ENCODE results near the gene NUDT15. TPM values are rescaled to one million over a fixed set of nuclear protein-coding genes. Genes with fewer than 3 reads are reported as not detected.

Gene NUDT15
- total RNA-seq, 2 experiments from 2014 or later: 14.4 to 16.2 TPM

DNA sequence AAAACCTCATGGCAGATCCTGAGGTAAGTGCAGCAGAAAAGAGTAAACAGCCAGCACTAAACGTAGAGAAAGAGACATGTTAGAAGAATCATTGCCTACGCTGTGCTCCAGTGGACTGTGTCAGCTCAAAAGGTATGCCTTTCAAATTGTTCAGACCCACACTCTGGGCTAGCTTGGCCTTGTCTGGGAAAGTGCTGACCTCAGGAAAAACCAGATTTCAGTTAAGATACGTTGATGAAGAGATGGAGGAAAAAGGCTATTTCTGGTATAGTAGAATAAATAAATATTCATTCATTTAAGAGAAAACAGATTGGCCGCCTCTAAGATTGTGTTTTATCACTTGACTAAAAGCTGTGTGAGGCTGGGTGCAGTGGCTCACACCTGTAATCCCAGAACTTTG lies 26.8 kb upstream of the NUDT15 start:
- TF ChIP-seq, protein P1, sequence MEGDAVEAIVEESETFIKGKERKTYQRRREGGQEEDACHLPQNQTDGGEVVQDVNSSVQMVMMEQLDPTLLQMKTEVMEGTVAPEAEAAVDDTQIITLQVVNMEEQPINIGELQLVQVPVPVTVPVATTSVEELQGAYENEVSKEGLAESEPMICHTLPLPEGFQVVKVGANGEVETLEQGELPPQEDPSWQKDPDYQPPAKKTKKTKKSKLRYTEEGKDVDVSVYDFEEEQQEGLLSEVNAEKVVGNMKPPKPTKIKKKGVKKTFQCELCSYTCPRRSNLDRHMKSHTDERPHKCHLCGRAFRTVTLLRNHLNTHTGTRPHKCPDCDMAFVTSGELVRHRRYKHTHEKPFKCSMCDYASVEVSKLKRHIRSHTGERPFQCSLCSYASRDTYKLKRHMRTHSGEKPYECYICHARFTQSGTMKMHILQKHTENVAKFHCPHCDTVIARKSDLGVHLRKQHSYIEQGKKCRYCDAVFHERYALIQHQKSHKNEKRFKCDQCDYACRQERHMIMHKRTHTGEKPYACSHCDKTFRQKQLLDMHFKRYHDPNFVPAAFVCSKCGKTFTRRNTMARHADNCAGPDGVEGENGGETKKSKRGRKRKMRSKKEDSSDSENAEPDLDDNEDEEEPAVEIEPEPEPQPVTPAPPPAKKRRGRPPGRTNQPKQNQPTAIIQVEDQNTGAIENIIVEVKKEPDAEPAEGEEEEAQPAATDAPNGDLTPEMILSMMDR (IDR thresholded peaks at IDR 0.05): no peak
- no peak overlapping the region for H3K27ac Mint-ChIP-seq

DNA sequence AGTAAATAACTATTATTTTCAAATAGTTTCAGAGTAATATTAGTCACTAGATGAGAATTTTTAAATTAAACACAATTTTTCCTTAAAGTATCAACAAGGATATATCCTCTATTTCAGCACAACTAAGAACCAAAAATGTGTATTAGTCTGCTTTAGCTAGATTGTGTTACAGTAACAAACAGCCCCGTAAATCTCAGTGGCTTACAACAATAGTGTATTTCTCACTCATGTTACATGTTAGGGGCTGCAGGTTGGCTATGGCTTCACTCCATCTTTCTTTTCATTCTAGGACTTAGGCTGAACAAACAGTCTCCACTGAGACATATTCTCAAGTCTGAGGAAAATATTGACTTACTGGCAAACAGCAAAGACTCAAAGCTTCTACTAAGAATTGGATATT lies 24.9 kb upstream of the NUDT15 start:
- Histone ChIP-seq H3K4me1 (ENCODE audit: insufficient read depth, low read length) (no peaks in the 10 kb centered on the region), H3K27me3 (ENCODE audit: control insufficient read depth in 1 of 2, insufficient read depth in 2 of 2, low read length in 2 of 2) (no peaks in the 10 kb centered on the region), H3K36me3 (ENCODE audit: insufficient read depth, low read length) (peaks cover 6% of the 10 kb centered on the region), H3K9me3 (ENCODE audit: control insufficient read depth in 1 of 2, insufficient read depth in 1 of 2, low read length in 2 of 2) (no peaks in the 10 kb centered on the region), H3K27ac (ENCODE audit: low read depth in 1 of 2, low read length in 2 of 2) (no peak overlapping the region), H3K4me3 (ENCODE audit: low read length) (no peak overlapping the region)
- no peaks in the 10 kb centered on the region for H3K4me1 Mint-ChIP-seq (ENCODE audit: low read depth)
- TF ChIP-seq, protein P1 (IDR thresholded peaks at IDR 0.05): no peak
- ChIA-PET POLR2A (interaction anchor here (1.5 kb wide), 1 partner anchor 25 kb away, joined by 3 read pairs; the partner anchor contains the start of gene NUDT15), CTCF (interaction anchor here (1.2 kb wide), 1 partner anchor 83 kb away, joined by 3 read pairs; the partner anchor contains the start of gene MED4)
- ATAC-seq (ENCODE audit: poor library complexity) (no peak), DNase-seq (no peak)
- H3K9me3 Mint-ChIP-seq: no peaks in the 10 kb centered on the region
- H3K27ac Mint-ChIP-seq: no peak overlapping the region
- H3K4me3 Mint-ChIP-seq: no peak overlapping the region
- peaks cover 15% of the 10 kb centered on the region for H3K36me3 Mint-ChIP-seq (ENCODE audit: low read depth)
- H3K27me3 Mint-ChIP-seq: no peaks in the 10 kb centered on the region
- intact Hi-C loops (cut with DNase I, micrococcal nuclease): no loop called here

More for the DNA sequence above, 26.8 kb upstream of the NUDT15 start:
- Histone ChIP-seq H3K36me3 (ENCODE audit: insufficient read depth, low read length) (peaks cover 6% of the 10 kb centered on the region), H3K9me3 (ENCODE audit: control insufficient read depth in 1 of 2, insufficient read depth in 1 of 2, low read length in 2 of 2) (no peaks in the 10 kb centered on the region), H3K27me3 (ENCODE audit: control insufficient read depth in 1 of 2, insufficient read depth in 2 of 2, low read length in 2 of 2) (no peaks in the 10 kb centered on the region), H3K4me3 (ENCODE audit: low read length) (no peak overlapping the region), H3K4me1 (ENCODE audit: insufficient read depth, low read length) (no peaks in the 10 kb centered on the region), H3K27ac (ENCODE audit: low read depth in 1 of 2, low read length in 2 of 2) (no peak overlapping the region)
- ChIA-PET POLR2A (no interaction called here), CTCF (no interaction called here)
- H3K4me1 Mint-ChIP-seq (ENCODE audit: low read depth): no peaks in the 10 kb centered on the region
- H3K9me3 Mint-ChIP-seq: no peaks in the 10 kb centered on the region
- H3K36me3 Mint-ChIP-seq (ENCODE audit: low read depth): peaks cover 15% of the 10 kb centered on the region
- no peak overlapping the region for H3K4me3 Mint-ChIP-seq
- DNase-seq (no peak), ATAC-seq (ENCODE audit: poor library complexity) (no peak)
- intact Hi-C loops (cut with DNase I, micrococcal nuclease): no loop called here
- no peaks in the 10 kb centered on the region for H3K27me3 Mint-ChIP-seq

DNA sequence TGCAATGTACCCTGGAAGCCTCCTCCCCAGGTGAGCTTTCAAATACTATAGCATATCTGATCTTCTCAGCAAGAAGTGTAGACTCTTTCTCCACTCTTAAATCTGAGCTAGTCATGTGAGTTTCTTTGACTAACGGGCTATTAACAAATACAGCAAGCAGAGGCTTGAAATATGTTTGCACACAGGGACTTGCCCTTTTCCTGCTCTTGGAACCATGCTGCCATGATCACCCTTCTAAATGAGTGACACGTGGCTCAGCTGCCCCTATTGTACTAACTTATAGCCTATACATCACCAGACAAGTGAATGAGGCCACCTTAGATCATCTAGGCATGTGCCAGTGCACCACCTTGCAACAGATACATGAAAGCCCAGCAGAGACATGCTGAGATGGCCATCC lies 23.2 kb upstream of the NUDT15 start:
- no peak for ATAC-seq (ENCODE audit: poor library complexity)
- CTCF ChIA-PET: interaction anchor here (1.6 kb wide), 1 partner anchor 23 kb away, joined by 4 read pairs; the partner anchor contains the start of gene NUDT15

More for the DNA sequence above, 23.2 kb upstream of the NUDT15 start:
- Histone ChIP-seq H3K27ac (ENCODE audit: low read depth in 1 of 2, low read length in 2 of 2) (no peak overlapping the region), H3K9me3 (ENCODE audit: control insufficient read depth in 1 of 2, insufficient read depth in 1 of 2, low read length in 2 of 2) (no peaks in the 10 kb centered on the region), H3K4me1 (ENCODE audit: insufficient read depth, low read length) (no peaks in the 10 kb centered on the region), H3K4me3 (ENCODE audit: low read length) (no peak overlapping the region), H3K36me3 (ENCODE audit: insufficient read depth, low read length) (peaks cover 6% of the 10 kb centered on the region), H3K27me3 (ENCODE audit: control insufficient read depth in 1 of 2, insufficient read depth in 2 of 2, low read length in 2 of 2) (no peaks in the 10 kb centered on the region)
- DNase-seq: no peak
- no peaks in the 10 kb centered on the region for H3K9me3 Mint-ChIP-seq
- POLR2A ChIA-PET: interaction anchor here (0.7 to 1.5 kb wide), 3 partner anchors 13 to 957 kb away, joined by 3 read pairs; partner anchors contain the start of gene NUDT15
- peaks cover 15% of the 10 kb centered on the region for H3K36me3 Mint-ChIP-seq (ENCODE audit: low read depth)
- H3K27me3 Mint-ChIP-seq: no peaks in the 10 kb centered on the region
- TF ChIP-seq, protein P1 (IDR thresholded peaks at IDR 0.05): no peak
- H3K4me1 Mint-ChIP-seq (ENCODE audit: low read depth): no peaks in the 10 kb centered on the region
- H3K27ac Mint-ChIP-seq: no peak overlapping the region
- intact Hi-C loops (cut with DNase I, micrococcal nuclease): no loop called here
- H3K4me3 Mint-ChIP-seq: no peak overlapping the region

Measured in CD4-positive, alpha-beta T cell (primary cell).